Measurements from ENCODE around the gene ELOVL1.

DNA sequence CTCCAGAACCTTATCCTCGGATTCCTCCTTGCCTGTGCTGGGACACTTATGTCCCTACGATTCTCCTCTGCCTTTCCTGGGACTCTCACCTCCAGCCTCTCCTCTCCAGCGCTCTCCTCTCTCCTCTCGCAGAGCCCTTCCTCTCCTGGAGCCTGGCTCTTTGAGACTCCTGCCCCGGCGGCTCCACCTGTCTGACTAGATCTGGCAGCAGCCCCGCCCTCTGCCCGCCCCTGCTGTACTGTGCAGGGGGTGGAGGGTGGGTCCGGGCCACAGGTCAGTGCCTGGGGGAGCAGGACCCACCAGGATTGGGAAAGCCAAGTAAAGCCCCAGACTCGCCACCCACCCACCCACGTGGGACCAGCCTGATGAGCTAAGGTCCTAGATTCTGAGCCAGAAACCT lies 1.6 kb downstream of the ELOVL1 start:
- TF ChIP-seq, protein P1, sequence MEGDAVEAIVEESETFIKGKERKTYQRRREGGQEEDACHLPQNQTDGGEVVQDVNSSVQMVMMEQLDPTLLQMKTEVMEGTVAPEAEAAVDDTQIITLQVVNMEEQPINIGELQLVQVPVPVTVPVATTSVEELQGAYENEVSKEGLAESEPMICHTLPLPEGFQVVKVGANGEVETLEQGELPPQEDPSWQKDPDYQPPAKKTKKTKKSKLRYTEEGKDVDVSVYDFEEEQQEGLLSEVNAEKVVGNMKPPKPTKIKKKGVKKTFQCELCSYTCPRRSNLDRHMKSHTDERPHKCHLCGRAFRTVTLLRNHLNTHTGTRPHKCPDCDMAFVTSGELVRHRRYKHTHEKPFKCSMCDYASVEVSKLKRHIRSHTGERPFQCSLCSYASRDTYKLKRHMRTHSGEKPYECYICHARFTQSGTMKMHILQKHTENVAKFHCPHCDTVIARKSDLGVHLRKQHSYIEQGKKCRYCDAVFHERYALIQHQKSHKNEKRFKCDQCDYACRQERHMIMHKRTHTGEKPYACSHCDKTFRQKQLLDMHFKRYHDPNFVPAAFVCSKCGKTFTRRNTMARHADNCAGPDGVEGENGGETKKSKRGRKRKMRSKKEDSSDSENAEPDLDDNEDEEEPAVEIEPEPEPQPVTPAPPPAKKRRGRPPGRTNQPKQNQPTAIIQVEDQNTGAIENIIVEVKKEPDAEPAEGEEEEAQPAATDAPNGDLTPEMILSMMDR (optimal IDR thresholded peaks at IDR 0.05 in 1 of 3, IDR thresholded peaks at IDR 0.05 in 1 of 3, conservative IDR thresholded peaks at IDR 0.05 in 1 of 3; ENCODE audit: extremely low read depth in 1 of 3, insufficient read depth in 2 of 3, low read length in 3 of 3): no peak
- no peak for TF ChIP-seq EZH2 (IDR thresholded peaks at IDR 0.05; ENCODE audit: low read length)

Data from keratinocyte (primary cell).